Stimulated activated CD4-positive, alpha-beta T cell treated with anti-CD3 and anti-CD28 coated beads, Interleukin-12 subunit alpha, Interleukin-12 subunit beta, amount 100 ng/mL, for 4 hours (primary cell): ENCODE data around the gene TRAPPC4.
"Not testable (repeated sequence)": the region's sequence is repeated elsewhere in the genome, so short reads cannot be mapped to it uniquely, and the experiment has no call there.

Experiments used
- DNase-seq: peaks from one replicate; pipeline ENCODE4 v3.0.0-alpha.2; 2020

Gene TRAPPC4

GRCh38 chr11:119014209-119014924 lies 4.2 kb upstream of the TRAPPC4 start:
- DNase-seq: no peak

- DNase-seq: no peak
Observed at GRCh38 chr11:119015054-119015611, 3.4 kb upstream of the TRAPPC4 start.

- no peak for DNase-seq
Observed at GRCh38 chr11:119016216-119017009, 2.2 kb upstream of the TRAPPC4 start.

- not testable (repeated sequence) for DNase-seq
Observed at GRCh38 chr11:119017377-119017776, 1.2 kb upstream of the TRAPPC4 start.

GRCh38 chr11:119019996-119020395 lies 1.4 kb downstream of the TRAPPC4 start:
- DNase-seq: no peak

- no peak for DNase-seq
Observed at GRCh38 chr11:119021631-119022030, 3.1 kb downstream of the TRAPPC4 start.

- no peak for DNase-seq
Observed at GRCh38 chr11:119023741-119024140, 5.2 kb downstream of the TRAPPC4 start.

- DNase-seq: no peak
Observed at GRCh38 chr11:119024430-119025098, 6.0 kb downstream of the TRAPPC4 start.

- no peak for DNase-seq
Observed at GRCh38 chr11:119025099-119025473, 6.5 kb downstream of the TRAPPC4 start.

GRCh38 chr11:119025541-119025940 lies 7.0 kb downstream of the TRAPPC4 start:
- no peak for DNase-seq

GRCh38 chr11:119025978-119026766 lies 7.6 kb downstream of the TRAPPC4 start:
- no peak for DNase-seq

GRCh38 chr11:119026970-119027369 lies 8.4 kb downstream of the TRAPPC4 start:
- DNase-seq: no peak

GRCh38 chr11:119027561-119028345 lies 9.2 kb downstream of the TRAPPC4 start:
- no peak for DNase-seq

- no peak for DNase-seq
Observed at GRCh38 chr11:119028346-119029068, 9.9 kb downstream of the TRAPPC4 start.

GRCh38 chr11:119029069-119029339 lies 10.4 kb downstream of the TRAPPC4 start:
- DNase-seq: no peak

GRCh38 chr11:119029340-119030028 lies 10.9 kb downstream of the TRAPPC4 start:
- peak; percentile 37 for DNase-seq

- DNase-seq: peak; percentile 16
Observed at GRCh38 chr11:119030029-119030328, 11.4 kb downstream of the TRAPPC4 start.

- DNase-seq: peak; percentile 99
Observed at GRCh38 chr11:119030329-119031047, 11.9 kb downstream of the TRAPPC4 start, which contains the start of gene SLC37A4. SLC37A4 (minus strand) TSS chr11:119030877.

GRCh38 chr11:119031912-119032280 lies 13.3 kb downstream of the TRAPPC4 start:
- no peak for DNase-seq

GRCh38 chr11:119033421-119033820 lies 14.9 kb downstream of the TRAPPC4 start:
- DNase-seq: not testable (repeated sequence)
